ENCODE results near the gene RNF25. TPM values are rescaled to one million over a fixed set of nuclear protein-coding genes. Genes with fewer than 3 reads are reported as not detected.

Gene RNF25
- total RNA-seq, 2 donors from 2014 or later, result 13.5 to 20.7 TPM

DNA sequence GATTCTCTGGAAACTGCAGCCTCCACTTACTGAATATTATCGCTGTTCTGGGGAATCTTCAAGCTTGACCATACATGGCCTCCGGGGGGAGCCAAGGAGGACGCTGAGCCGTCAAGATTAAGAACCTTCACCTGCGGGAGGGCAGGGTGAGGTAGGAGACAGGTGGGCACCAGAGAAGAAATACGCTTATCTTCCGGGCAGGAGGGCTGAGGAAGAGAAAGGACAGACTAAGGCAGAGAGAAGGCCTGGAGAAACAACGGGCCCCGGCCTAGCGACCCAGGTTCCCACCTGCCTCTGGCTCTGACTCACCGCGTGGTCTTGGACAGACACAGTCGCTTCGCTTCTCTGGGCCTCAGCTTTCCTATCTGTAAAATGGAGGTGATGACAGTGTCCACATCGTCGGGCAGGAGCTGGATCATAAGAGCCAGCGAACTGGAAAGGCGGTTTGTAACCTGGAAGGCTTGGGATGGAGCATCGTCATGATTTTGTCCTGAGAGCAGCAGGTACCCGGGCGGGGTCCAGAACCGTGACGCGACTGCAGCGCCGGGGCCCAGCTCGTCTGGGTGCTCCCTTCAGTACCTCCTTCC is 13.0 kb downstream of the RNF25 start:
- H3K9me3 Mint-ChIP-seq, result no peaks in the 10 kb centered on the region
- peak overlapping the region; percentile 93 for H3K4me3 Mint-ChIP-seq
- peak overlapping the region; percentile 88 for H3K27ac Mint-ChIP-seq
- peaks cover 82% of the 10 kb centered on the region for H3K36me3 Mint-ChIP-seq (ENCODE audit: low read depth)
- H3K27me3 Mint-ChIP-seq, result no peaks in the 10 kb centered on the region
- ATAC-seq (replicated peaks), result peak; percentile 50
- peaks cover 12% of the 10 kb centered on the region for H3K4me1 Mint-ChIP-seq

GRCh38 chr2:218655751-218656150 is 16.1 kb downstream of the RNF25 start:
- Mint-ChIP-seq H3K27ac (no peak overlapping the region), H3K27me3 (no peaks in the 10 kb centered on the region), H3K9me3 (no peaks in the 10 kb centered on the region), H3K4me3 (no peak overlapping the region), H3K36me3 (ENCODE audit: low read depth) (peaks cover 87% of the 10 kb centered on the region), H3K4me1 (peaks cover 12% of the 10 kb centered on the region)
- no peak for ATAC-seq (replicated peaks)

GRCh38 chr2:218648787-218649100 is 23.1 kb downstream of the RNF25 start:
- no peaks in the 10 kb centered on the region for H3K27me3 Mint-ChIP-seq
- H3K4me3 Mint-ChIP-seq, result no peak overlapping the region
- peak overlapping the region; percentile 16 for H3K27ac Mint-ChIP-seq
- peaks cover 99% of the 10 kb centered on the region for H3K36me3 Mint-ChIP-seq (ENCODE audit: low read depth)
- peak; percentile 12 for ATAC-seq (replicated peaks)
- H3K4me1 Mint-ChIP-seq, result peaks cover 7% of the 10 kb centered on the region
- H3K9me3 Mint-ChIP-seq, result no peaks in the 10 kb centered on the region

GRCh38 chr2:218648088-218648786 is 23.6 kb downstream of the RNF25 start:
- Mint-ChIP-seq H3K27ac (peak overlapping the region; percentile 16), H3K4me1 (peaks cover 7% of the 10 kb centered on the region), H3K36me3 (ENCODE audit: low read depth) (peaks cover 95% of the 10 kb centered on the region), H3K4me3 (no peak overlapping the region), H3K27me3 (no peaks in the 10 kb centered on the region), H3K9me3 (no peaks in the 10 kb centered on the region)
- peak; percentile 81 for ATAC-seq (replicated peaks)

DNA sequence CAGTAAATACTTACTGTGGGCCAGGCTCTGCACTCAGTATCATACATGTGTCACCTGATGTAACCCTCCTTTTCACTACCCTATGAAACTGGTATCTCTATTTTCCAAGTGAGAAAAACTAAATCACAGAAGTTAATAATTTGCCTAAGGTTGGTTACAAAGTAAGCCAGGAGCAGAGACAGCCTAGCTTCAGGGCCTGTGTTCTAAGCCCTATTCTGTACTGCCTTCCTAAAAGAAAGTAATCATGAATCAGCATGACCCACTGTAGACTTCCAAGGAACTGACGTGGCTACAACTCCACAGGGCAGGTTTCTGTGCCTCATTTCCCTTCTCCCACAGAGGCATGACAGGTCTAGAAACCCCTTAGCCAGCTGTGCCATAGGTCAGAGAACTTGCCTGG is 26.7 kb downstream of the RNF25 start:
- Mint-ChIP-seq H3K27ac (no peak overlapping the region), H3K9me3 (no peaks in the 10 kb centered on the region), H3K4me3 (no peak overlapping the region), H3K4me1 (peaks cover 7% of the 10 kb centered on the region), H3K36me3 (ENCODE audit: low read depth) (peaks cover 90% of the 10 kb centered on the region), H3K27me3 (no peaks in the 10 kb centered on the region)
- ATAC-seq (replicated peaks), result no peak

GRCh38 chr2:218644721-218645120 is 27.1 kb downstream of the RNF25 start:
- Mint-ChIP-seq H3K36me3 (ENCODE audit: low read depth) (peaks cover 90% of the 10 kb centered on the region), H3K27ac (peak overlapping the region; percentile 31), H3K4me1 (peaks cover 7% of the 10 kb centered on the region), H3K9me3 (no peaks in the 10 kb centered on the region), H3K4me3 (no peak overlapping the region), H3K27me3 (no peaks in the 10 kb centered on the region)
- ATAC-seq (replicated peaks), result no peak

- Mint-ChIP-seq H3K4me3 (no peak overlapping the region), H3K27me3 (no peaks in the 10 kb centered on the region), H3K9me3 (no peaks in the 10 kb centered on the region), H3K4me1 (peaks cover 7% of the 10 kb centered on the region), H3K27ac (no peak overlapping the region), H3K36me3 (ENCODE audit: low read depth) (peaks cover 90% of the 10 kb centered on the region)
- ATAC-seq (replicated peaks), result no peak
These were observed 28.0 kb downstream of the RNF25 start for GRCh38 chr2:218643751-218644310.

- ATAC-seq (replicated peaks), result no peak
These were observed 29.0 kb downstream of the RNF25 start for GRCh38 chr2:218642786-218643185.

GRCh38 chr2:218642121-218642656 is 29.6 kb downstream of the RNF25 start:
- Mint-ChIP-seq H3K27ac (no peak overlapping the region), H3K27me3 (no peaks in the 10 kb centered on the region), H3K9me3 (no peaks in the 10 kb centered on the region), H3K4me3 (no peak overlapping the region), H3K36me3 (ENCODE audit: low read depth) (peaks cover 90% of the 10 kb centered on the region), H3K4me1 (no peaks in the 10 kb centered on the region)
- no peak for ATAC-seq (replicated peaks)

More at GRCh38 chr2:218642786-218643185, 29.0 kb downstream of the RNF25 start:
- Mint-ChIP-seq H3K4me3 (no peak overlapping the region), H3K9me3 (no peaks in the 10 kb centered on the region), H3K36me3 (ENCODE audit: low read depth) (peaks cover 90% of the 10 kb centered on the region), H3K27ac (no peak overlapping the region), H3K4me1 (no peaks in the 10 kb centered on the region), H3K27me3 (no peaks in the 10 kb centered on the region)

- H3K27ac Mint-ChIP-seq, result no peak overlapping the region
- no peak for ATAC-seq (replicated peaks)
These were observed 33.4 kb downstream of the RNF25 start for GRCh38 chr2:218638372-218638771.

DNA sequence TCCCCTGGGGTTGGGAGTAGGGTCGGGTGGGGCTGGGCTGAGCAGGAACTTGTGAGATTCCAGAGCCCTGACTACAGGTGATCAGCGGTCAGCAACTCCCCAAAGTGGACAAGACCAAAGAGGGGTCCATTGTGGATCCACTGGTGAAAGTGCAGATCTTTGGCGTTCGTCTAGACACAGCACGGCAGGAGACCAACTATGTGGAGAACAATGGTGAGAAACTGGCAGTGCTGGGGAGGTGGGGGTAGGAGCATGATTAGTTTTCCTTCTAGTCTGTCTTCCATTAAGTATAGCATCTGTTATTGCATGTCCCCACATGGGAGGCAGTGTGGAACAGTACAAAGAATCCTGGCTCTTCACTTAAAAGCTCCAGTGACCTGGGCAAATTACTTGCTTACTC is 36.1 kb downstream of the RNF25 start:
- Mint-ChIP-seq H3K27me3 (no peaks in the 10 kb centered on the region), H3K27ac (no peak overlapping the region), H3K4me3 (no peak overlapping the region), H3K4me1 (no peaks in the 10 kb centered on the region), H3K9me3 (no peaks in the 10 kb centered on the region), H3K36me3 (ENCODE audit: low read depth) (peaks cover 73% of the 10 kb centered on the region)
- ATAC-seq (replicated peaks), result no peak

More at GRCh38 chr2:218638372-218638771, 33.4 kb downstream of the RNF25 start:
- Mint-ChIP-seq H3K4me3 (no peak overlapping the region), H3K27me3 (no peaks in the 10 kb centered on the region), H3K36me3 (ENCODE audit: low read depth) (peaks cover 93% of the 10 kb centered on the region), H3K9me3 (no peaks in the 10 kb centered on the region), H3K4me1 (no peaks in the 10 kb centered on the region)

GRCh38 chr2:218631837-218632236 is 40.0 kb downstream of the RNF25 start:
- H3K27ac Mint-ChIP-seq, result no peak overlapping the region
- no peaks in the 10 kb centered on the region for H3K27me3 Mint-ChIP-seq
- H3K9me3 Mint-ChIP-seq, result no peaks in the 10 kb centered on the region
- no peak for ATAC-seq (replicated peaks)
- H3K4me3 Mint-ChIP-seq, result no peak overlapping the region
- peaks cover 35% of the 10 kb centered on the region for H3K36me3 Mint-ChIP-seq (ENCODE audit: low read depth)
- no peaks in the 10 kb centered on the region for H3K4me1 Mint-ChIP-seq

DNA sequence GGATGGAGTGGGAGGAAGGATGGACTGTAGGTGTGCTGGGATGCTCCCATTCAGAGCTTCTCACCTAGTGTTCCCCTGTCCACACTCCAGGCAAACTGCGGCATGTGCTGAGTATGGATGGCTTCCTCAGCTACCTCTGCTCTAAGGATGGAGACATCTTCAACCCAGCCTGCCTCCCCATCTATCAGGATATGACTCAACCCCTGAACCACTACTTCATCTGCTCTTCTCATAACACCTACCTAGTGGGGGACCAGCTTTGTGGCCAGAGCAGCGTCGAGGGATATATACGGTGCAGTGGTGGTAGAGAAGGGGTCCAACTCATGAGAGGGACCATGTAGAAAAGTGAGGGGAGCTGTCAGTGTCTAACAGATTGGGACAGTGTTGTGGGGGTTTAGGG is 43.9 kb downstream of the RNF25 start:
- ATAC-seq (replicated peaks), result peak; percentile 59
- no peaks in the 10 kb centered on the region for H3K27me3 Mint-ChIP-seq
- H3K27ac Mint-ChIP-seq, result no peak overlapping the region

DNA sequence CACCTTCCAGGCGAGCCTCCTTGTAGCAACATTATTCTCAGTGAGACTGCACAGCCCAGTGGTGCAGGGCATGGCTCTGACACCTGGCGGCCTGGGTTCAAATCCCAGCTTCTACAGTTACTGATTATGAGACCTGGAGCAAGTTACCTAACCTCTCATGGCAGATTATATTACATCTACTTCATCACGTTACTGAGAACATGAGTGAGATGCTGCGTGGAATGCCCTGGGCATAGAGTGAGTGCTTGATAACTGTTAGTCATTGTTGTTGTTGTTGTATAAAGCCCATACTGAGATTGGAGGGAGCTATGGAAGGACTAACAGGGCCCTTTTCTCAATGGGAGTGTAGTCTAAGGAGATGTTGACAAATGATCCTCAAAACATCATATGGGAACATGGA is 45.4 kb downstream of the RNF25 start:
- no peak overlapping the region for H3K4me3 Mint-ChIP-seq
- no peaks in the 10 kb centered on the region for H3K27me3 Mint-ChIP-seq
- H3K4me1 Mint-ChIP-seq, result no peaks in the 10 kb centered on the region
- no peaks in the 10 kb centered on the region for H3K9me3 Mint-ChIP-seq
- H3K36me3 Mint-ChIP-seq (ENCODE audit: low read depth), result no peaks in the 10 kb centered on the region
- no peak overlapping the region for H3K27ac Mint-ChIP-seq
- ATAC-seq (replicated peaks), result no peak

More for the DNA sequence above, 43.9 kb downstream of the RNF25 start:
- Mint-ChIP-seq H3K4me1 (no peaks in the 10 kb centered on the region), H3K4me3 (no peak overlapping the region), H3K36me3 (ENCODE audit: low read depth) (no peaks in the 10 kb centered on the region), H3K9me3 (no peaks in the 10 kb centered on the region)

GRCh38 chr2:218623366-218623705 is 48.5 kb downstream of the RNF25 start:
- no peak for ATAC-seq (replicated peaks)
- no peaks in the 10 kb centered on the region for H3K36me3 Mint-ChIP-seq (ENCODE audit: low read depth)
- no peak overlapping the region for H3K4me3 Mint-ChIP-seq
- no peaks in the 10 kb centered on the region for H3K27me3 Mint-ChIP-seq
- H3K27ac Mint-ChIP-seq, result no peak overlapping the region
- H3K9me3 Mint-ChIP-seq, result no peaks in the 10 kb centered on the region
- no peaks in the 10 kb centered on the region for H3K4me1 Mint-ChIP-seq
